SU-DHL-6 (cell line): Measurements from ENCODE around the gene MCTP1.

Experiments used
- H2AFZ ChIP-seq: fragments of 200-600 bp; sonication (generic); 2 replicates; pipeline ENCODE4 v1.6.1; 2014; ENCODE audit warnings: low read depth, mild to moderate bottlenecking, moderate library complexity, mixed read lengths, antibody characterized with exemption, low read length; ENCODE audit not compliant: severe bottlenecking
- H3F3A ChIP-seq: fragments of 200-600 bp; shearing (Covaris generic); 2 replicates; pipeline ENCODE4 v1.6.0; 2016; ENCODE audit warnings: antibody characterized with exemption, mild to moderate bottlenecking; ENCODE audit not compliant: insufficient read depth
- H3K27ac ChIP-seq: fragments of 200-600 bp; sonication (generic); 2 replicates; pipeline ENCODE4 v1.5.1; 2016; ENCODE audit warnings: low read depth, mild to moderate bottlenecking, low read length, moderate library complexity, mixed read lengths
- H3K27me3 ChIP-seq: fragments of 200-600 bp; sonication (generic), shearing (Covaris generic); 2 replicates; pipeline ENCODE4 v1.6.0; 2014; ENCODE audit warnings: mild to moderate bottlenecking, low read length
- H3K36me3 ChIP-seq: fragments of 200-600 bp; sonication (generic); 2 replicates; pipeline ENCODE4 v1.6.1; 2014; ENCODE audit warnings: mild to moderate bottlenecking, low read length, mixed read lengths
- H3K4me2 ChIP-seq: fragments of 300-600, 200-600 bp; shearing (Covaris generic), sonication (generic); 2 replicates; pipeline ENCODE4 v1.6.0; 2014; ENCODE audit warnings: low read length, low read depth, mild to moderate bottlenecking; ENCODE audit not compliant: poor library complexity, severe bottlenecking
- H3K4me3 ChIP-seq: fragments of 200-600 bp; sonication (generic); 2 replicates; pipeline ENCODE4 v1.5.1; 2014; ENCODE audit warnings: antibody characterized with exemption, low read length, mild to moderate bottlenecking, mixed read lengths; ENCODE audit not compliant: insufficient read depth, poor library complexity, severe bottlenecking
- H3K79me2 ChIP-seq: fragments of 200-600 bp; sonication (generic); 2 replicates; pipeline ENCODE4 v1.6.1; 2014; ENCODE audit warnings: mild to moderate bottlenecking, low read length, moderate library complexity; ENCODE audit not compliant: insufficient read depth
- H3K9ac ChIP-seq: fragments of 200-600 bp; sonication (generic); 2 replicates; pipeline ENCODE4 v1.7.0; 2014; ENCODE audit warnings: mild to moderate bottlenecking, low read length
- H3K9me2 ChIP-seq: fragments of 200-600 bp; sonication (generic); replicated peaks from 2 replicates; pipeline ENCODE4 v1.6.1; 2014; ENCODE audit warnings: low read length; ENCODE audit not compliant: insufficient read depth
- H3K9me3 ChIP-seq: fragments of 200-600 bp; sonication (generic); 2 replicates; pipeline ENCODE4 v1.6.1; 2014; ENCODE audit warnings: low read length, mixed read lengths; ENCODE audit not compliant: insufficient read depth
- H4K20me1 ChIP-seq: fragments of 200-600 bp; sonication (generic); 2 replicates; pipeline ENCODE4 v1.6.1; 2014; ENCODE audit warnings: low read depth, mild to moderate bottlenecking, antibody characterized with exemption, low read length, moderate library complexity, mixed read lengths
- CTCF ChIP-seq: fragments of 200-600 bp; sonication (generic); IDR thresholded peaks from one replicate; pipeline ENCODE4 v1.5.1; 2017; ENCODE audit warnings: antibody characterized with exemption, mild to moderate bottlenecking, low read length, moderate library complexity; ENCODE audit not compliant: insufficient read depth, poor library complexity, severe bottlenecking
- EZH2phosphoT487 ChIP-seq: fragments of 200-600 bp; sonication (generic), shearing (Covaris generic); conservative IDR thresholded peaks from 2 replicates; pipeline ENCODE4 v1.6.1; 2018; ENCODE audit warnings: mild to moderate bottlenecking, antibody characterized with exemption, low read length, moderate library complexity, mixed read lengths

The MCTP1 gene

GRCh38 chr5:94711785-94712184, 573.1 kb downstream of the MCTP1 start:
- Histone ChIP-seq H4K20me1 (no peaks in the 10 kb centered on the region), H3K9me2 (no peaks in the 10 kb centered on the region), H3K9me3 (no peaks in the 10 kb centered on the region), H3K4me3 (no peak overlapping the region), H3K36me3 (no peaks in the 10 kb centered on the region), H3K27ac (no peak overlapping the region), H3K4me2 (no peak overlapping the region), H3F3A (no peaks in the 10 kb centered on the region), H3K27me3 (no peaks in the 10 kb centered on the region), H3K9ac (no peak overlapping the region), H2AFZ (no peak overlapping the region), H3K79me2 (no peaks in the 10 kb centered on the region)
- no peak for TF ChIP-seq CTCF
- no peak for TF ChIP-seq EZH2phosphoT487

GRCh38 chr5:94709277-94709676, 575.6 kb downstream of the MCTP1 start:
- no peak overlapping the region for H3K4me3 ChIP-seq
- no peak overlapping the region for H2AFZ ChIP-seq
- H3K27me3 ChIP-seq = no peaks in the 10 kb centered on the region
- H3K9ac ChIP-seq = no peak overlapping the region
- no peaks in the 10 kb centered on the region for H3K9me2 ChIP-seq
- TF ChIP-seq CTCF = no peak
- no peak for TF ChIP-seq EZH2phosphoT487
- H3K79me2 ChIP-seq = no peaks in the 10 kb centered on the region
- H3K4me2 ChIP-seq = no peak overlapping the region
- no peaks in the 10 kb centered on the region for H3K36me3 ChIP-seq
- no peaks in the 10 kb centered on the region for H3K9me3 ChIP-seq
- no peaks in the 10 kb centered on the region for H4K20me1 ChIP-seq
- H3F3A ChIP-seq = no peaks in the 10 kb centered on the region
- H3K27ac ChIP-seq = no peak overlapping the region

GRCh38 chr5:94707359-94707758, 577.5 kb downstream of the MCTP1 start:
- Histone ChIP-seq H4K20me1 (no peaks in the 10 kb centered on the region), H3K9me3 (no peaks in the 10 kb centered on the region), H3K4me2 (no peak overlapping the region), H3K9ac (no peak overlapping the region), H3K79me2 (no peaks in the 10 kb centered on the region), H3K27me3 (no peaks in the 10 kb centered on the region), H2AFZ (no peak overlapping the region), H3K36me3 (no peaks in the 10 kb centered on the region), H3K9me2 (no peaks in the 10 kb centered on the region), H3K4me3 (no peak overlapping the region), H3F3A (no peaks in the 10 kb centered on the region), H3K27ac (no peak overlapping the region)
- no peak for TF ChIP-seq EZH2phosphoT487
- TF ChIP-seq CTCF = no peak
